GM19372 (cell line): ENCODE results near the gene RHOBTB1.
A peak's percentile ranks its signal among the peaks of the same experiment; 100 is the strongest.
"Not testable (repeated sequence)": the region's sequence is repeated elsewhere in the genome, so short reads cannot be mapped to it uniquely, and the experiment has no call there.

ENCODE experiments used
- ATAC-seq: cut with Tn5 transposase; IDR thresholded peaks from one replicate; pipeline ENCODE4 v1.9.1; 2021; ENCODE audit warnings: mild to moderate bottlenecking, low read depth, moderate library complexity; ENCODE audit not compliant: unreplicated experiment

The RHOBTB1 gene

GRCh38 chr10:60908896-60909295 lies 35.1 kb downstream of the RHOBTB1 start:
- ATAC-seq, result no peak

GRCh38 chr10:60908031-60908430 lies 36.0 kb downstream of the RHOBTB1 start:
- ATAC-seq, result no peak

- ATAC-seq, result no peak
These were observed 36.7 kb downstream of the RHOBTB1 start for GRCh38 chr10:60907236-60907635.

GRCh38 chr10:60906825-60907224 lies 37.2 kb downstream of the RHOBTB1 start:
- ATAC-seq, result not testable (repeated sequence)

GRCh38 chr10:60906411-60906810 lies 37.6 kb downstream of the RHOBTB1 start:
- ATAC-seq, result no peak

- no peak for ATAC-seq
These were observed 38.4 kb downstream of the RHOBTB1 start for GRCh38 chr10:60905580-60905979.

GRCh38 chr10:60903096-60903495 lies 40.9 kb downstream of the RHOBTB1 start:
- ATAC-seq, result no peak

- no peak for ATAC-seq
These were observed 42.3 kb downstream of the RHOBTB1 start for GRCh38 chr10:60901561-60902235.

GRCh38 chr10:60899266-60899665 lies 44.7 kb downstream of the RHOBTB1 start:
- no peak for ATAC-seq

- no peak for ATAC-seq
These were observed 45.7 kb downstream of the RHOBTB1 start for GRCh38 chr10:60898321-60898720.

GRCh38 chr10:60896810-60897209 lies 47.2 kb downstream of the RHOBTB1 start:
- no peak for ATAC-seq

GRCh38 chr10:60896033-60896432 lies 48.0 kb downstream of the RHOBTB1 start:
- no peak for ATAC-seq

GRCh38 chr10:60894786-60895185 lies 49.2 kb downstream of the RHOBTB1 start:
- ATAC-seq, result no peak

GRCh38 chr10:60893231-60893630 lies 50.8 kb downstream of the RHOBTB1 start:
- no peak for ATAC-seq

GRCh38 chr10:60892571-60892970 lies 51.4 kb downstream of the RHOBTB1 start:
- ATAC-seq, result no peak

- ATAC-seq, result no peak
These were observed 53.2 kb downstream of the RHOBTB1 start for GRCh38 chr10:60890811-60891210.

- peak; percentile 73 for ATAC-seq
These were observed 60.8 kb downstream of the RHOBTB1 start for GRCh38 chr10:60883187-60883586.

GRCh38 chr10:60878224-60878623 lies 65.8 kb downstream of the RHOBTB1 start:
- no peak for ATAC-seq

GRCh38 chr10:60877777-60878120 lies 66.2 kb downstream of the RHOBTB1 start:
- ATAC-seq, result no peak

GRCh38 chr10:60877061-60877776 lies 66.8 kb downstream of the RHOBTB1 start:
- ATAC-seq, result no peak

GRCh38 chr10:60873758-60874157 lies 70.2 kb downstream of the RHOBTB1 start:
- no peak for ATAC-seq

GRCh38 chr10:60872451-60872850 lies 71.5 kb downstream of the RHOBTB1 start:
- no peak for ATAC-seq
